ENCODE data around the gene CHSY1. TPM values are rescaled to one million over a fixed set of nuclear protein-coding genes. Genes with fewer than 3 reads are reported as not detected.
A peak's percentile ranks its signal among the peaks of the same experiment; 100 is the strongest.

The CHSY1 gene
- total and polyA plus RNA-seq, 5 donors from 2014 or later: 2.4 to 24.8 (median 2.8) TPM

DNA sequence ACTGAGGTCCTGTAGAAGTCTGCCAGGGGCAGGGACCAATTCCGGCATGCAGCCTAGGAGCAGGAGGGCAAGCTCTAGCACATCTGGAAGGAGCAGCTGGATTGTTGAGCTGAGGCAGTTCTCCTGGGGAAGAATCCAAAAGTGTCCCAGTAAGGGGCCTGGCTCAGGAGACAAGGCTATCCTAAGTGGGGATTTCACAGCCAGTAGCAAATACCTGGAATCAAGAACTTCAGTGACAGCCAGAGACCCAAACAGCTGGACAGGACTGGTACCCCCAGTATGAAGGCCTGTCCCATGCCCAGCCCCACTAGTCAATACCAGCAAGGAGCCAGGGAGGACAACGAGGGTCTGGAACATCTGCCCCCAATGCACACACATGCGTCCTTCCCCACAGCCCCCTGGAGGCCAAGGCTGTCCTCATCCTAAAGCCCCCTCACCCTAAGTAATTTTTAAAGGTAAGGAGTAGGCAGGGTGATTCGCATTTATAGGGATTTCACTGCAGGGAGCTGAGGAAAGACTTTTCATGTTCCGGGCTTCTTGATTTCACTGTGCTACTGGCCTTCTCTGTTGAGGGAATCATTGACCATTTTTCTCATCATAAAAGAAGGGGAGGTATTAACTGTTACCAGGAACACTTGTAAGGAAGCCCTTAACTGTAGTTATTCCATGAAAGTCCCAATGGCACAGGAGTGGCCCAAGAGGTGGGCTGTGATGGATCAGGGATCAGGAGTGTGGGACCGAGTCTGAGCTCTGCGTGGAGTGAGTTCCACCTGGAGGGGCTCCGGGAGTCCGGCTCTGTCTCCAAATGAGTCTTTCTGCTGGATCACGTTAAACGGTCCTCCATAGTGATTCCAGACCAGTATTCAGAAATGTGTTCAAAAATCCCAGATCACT lies 2.6 kb upstream of the CHSY1 start:
- H3K4me1 Mint-ChIP-seq: peaks cover 0 to 23% (median 21%) of the 10 kb centered on the region in 4 donors
- Histone ChIP-seq H3K27me3 (ENCODE audit: control insufficient read depth, insufficient read depth, low read length) (peaks cover 3% of the 10 kb centered on the region), H3K4me3 (ENCODE audit: low read depth, low read length) (no peak overlapping the region), H3K4me1 (ENCODE audit: control insufficient read depth, insufficient read depth, low read length, poor library complexity, severe bottlenecking) (peaks cover 20% of the 10 kb centered on the region), H3K9me3 (ENCODE audit: control insufficient read depth in 2 of 2, low read length in 2 of 2) (no peaks in the 10 kb centered on the region), H3K27ac (ENCODE audit: insufficient read depth, low read length, poor library complexity, severe bottlenecking) (no peak overlapping the region), H3K36me3 (ENCODE audit: control insufficient read depth, insufficient read depth, low read length) (no peaks in the 10 kb centered on the region)
- peak overlapping the region in 1 of 3 donors; percentile 60 for H3K27ac Mint-ChIP-seq
- peaks cover 12% of the 10 kb centered on the region for H3K27me3 Mint-ChIP-seq
- H3K4me3 Mint-ChIP-seq: peak overlapping the region in 1 of 4 donors; percentile 27
- H3K9me3 Mint-ChIP-seq: no peaks in the 10 kb centered on the region
- H3K36me3 Mint-ChIP-seq: no peaks in the 10 kb centered on the region
- DNase-seq (no peak), ATAC-seq (ENCODE audit: low read depth in 2 of 2) (no peak)

DNA sequence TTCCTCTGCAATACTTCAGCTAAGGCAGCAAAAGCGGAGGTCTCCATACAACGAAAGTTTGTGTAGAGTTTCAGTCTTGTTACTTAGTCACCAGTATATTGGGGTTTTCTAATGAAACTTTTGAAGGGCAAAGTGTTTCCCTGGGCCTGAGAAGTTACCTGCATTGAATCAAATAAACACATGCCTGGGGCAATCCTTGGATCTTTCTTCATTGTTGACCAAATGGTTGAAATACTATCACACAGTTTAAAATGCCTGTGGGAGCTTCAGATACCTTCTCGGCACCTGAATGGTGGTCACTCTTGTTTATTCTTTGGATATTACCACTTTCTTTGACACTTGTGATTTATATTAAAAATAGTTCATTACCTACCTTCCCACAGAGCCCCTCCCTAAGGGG lies 988 bp upstream of the CHSY1 start:
- Histone ChIP-seq H3K9me3 (ENCODE audit: control insufficient read depth in 2 of 2, low read length in 2 of 2) (no peaks in the 10 kb centered on the region), H3K4me3 (ENCODE audit: low read depth, low read length) (peak overlapping the region; percentile 85), H3K4me1 (ENCODE audit: control insufficient read depth, insufficient read depth, low read length, poor library complexity, severe bottlenecking) (peaks cover 25% of the 10 kb centered on the region), H3K27me3 (ENCODE audit: control insufficient read depth, insufficient read depth, low read length) (no peaks in the 10 kb centered on the region), H3K27ac (ENCODE audit: insufficient read depth, low read length, poor library complexity, severe bottlenecking) (no peak overlapping the region), H3K36me3 (ENCODE audit: control insufficient read depth, insufficient read depth, low read length) (no peaks in the 10 kb centered on the region)
- Mint-ChIP-seq H3K4me3 (peak overlapping the region; percentile 90 to 99 (median 94)), H3K27ac (peak overlapping the region in 2 of 3 donors; percentile 88 to 91), H3K9me3 (no peaks in the 10 kb centered on the region), H3K4me1 (peaks cover 0 to 36% (median 27%) of the 10 kb centered on the region in 4 donors), H3K27me3 (no peaks in the 10 kb centered on the region), H3K36me3 (no peaks in the 10 kb centered on the region)
- no peak for DNase-seq
- ATAC-seq (ENCODE audit: low read depth in 2 of 2): no peak

DNA sequence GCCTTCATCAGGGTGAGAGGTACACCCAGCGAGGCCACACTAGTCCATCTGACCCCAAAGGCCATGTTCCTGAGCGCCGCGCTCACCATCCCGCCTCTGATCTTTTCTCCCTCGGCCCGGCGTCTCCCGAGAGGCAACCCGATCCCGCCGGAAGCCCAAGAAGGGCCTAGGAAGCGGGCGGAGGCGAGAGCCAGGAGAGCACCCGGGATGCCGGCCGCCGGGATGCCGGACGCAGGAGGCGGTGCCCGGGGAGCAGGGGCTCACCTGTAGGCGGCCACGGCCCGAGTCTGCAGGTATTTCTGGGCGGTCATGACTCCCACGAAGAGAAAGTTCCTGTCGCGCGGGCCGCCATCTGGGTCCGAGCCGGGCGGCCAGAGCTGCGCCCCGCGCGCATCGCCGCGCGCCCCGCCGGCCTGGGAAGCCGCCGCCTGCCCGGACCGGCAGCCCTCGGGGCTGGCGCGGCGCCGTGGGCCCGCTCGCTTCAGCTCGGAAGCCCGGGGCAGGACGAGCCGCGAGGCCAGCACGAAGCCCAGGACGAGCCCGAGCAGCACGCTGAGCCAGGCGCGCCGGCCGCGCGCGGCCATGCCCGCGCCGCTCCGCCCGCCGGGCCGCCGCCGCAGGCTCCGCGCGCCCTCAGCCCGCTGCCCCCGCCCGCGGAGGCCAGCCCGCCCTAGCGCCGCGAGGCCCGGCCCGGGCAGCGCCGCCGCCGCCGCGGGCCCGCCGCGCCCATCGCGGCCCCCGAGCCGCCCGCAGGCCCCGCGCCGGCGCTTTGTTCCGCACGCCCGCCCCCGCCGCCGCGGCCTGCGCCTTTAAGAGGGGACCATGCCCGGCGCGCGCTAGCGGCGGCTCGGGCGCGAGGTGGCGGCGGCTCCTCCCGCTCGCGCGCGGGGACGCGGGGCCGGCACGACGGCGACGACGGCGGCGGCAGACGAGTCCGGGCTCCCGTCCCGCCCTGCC lies 697 bp downstream of the CHSY1 start:
- Mint-ChIP-seq H3K27me3 (no peaks in the 10 kb centered on the region), H3K9me3 (no peaks in the 10 kb centered on the region), H3K36me3 (no peaks in the 10 kb centered on the region), H3K4me1 (peaks cover 14 to 53% (median 44%) of the 10 kb centered on the region in 4 donors), H3K27ac (peak overlapping the region in 2 of 3 donors; percentile 91 to 92), H3K4me3 (peak overlapping the region; percentile 90 to 94 (median 91))
- ATAC-seq (ENCODE audit: low read depth in 2 of 2) (peak; percentile 52 to 65), DNase-seq (peak in 2 of 3 donors; percentile 5 to 14)
- H3K27me3 ChIP-seq (ENCODE audit: control insufficient read depth, insufficient read depth, low read length): no peaks in the 10 kb centered on the region
- peak overlapping the region; percentile 86 for H3K4me3 ChIP-seq (ENCODE audit: low read depth, low read length)
- H3K4me1 ChIP-seq (ENCODE audit: control insufficient read depth, insufficient read depth, low read length, poor library complexity, severe bottlenecking): peaks cover 40% of the 10 kb centered on the region
- no peaks in the 10 kb centered on the region for H3K36me3 ChIP-seq (ENCODE audit: control insufficient read depth, insufficient read depth, low read length)
- peak overlapping the region; percentile 67 for H3K27ac ChIP-seq (ENCODE audit: insufficient read depth, low read length, poor library complexity, severe bottlenecking)
- H3K9me3 ChIP-seq (ENCODE audit: control insufficient read depth in 2 of 2, low read length in 2 of 2): no peaks in the 10 kb centered on the region

DNA sequence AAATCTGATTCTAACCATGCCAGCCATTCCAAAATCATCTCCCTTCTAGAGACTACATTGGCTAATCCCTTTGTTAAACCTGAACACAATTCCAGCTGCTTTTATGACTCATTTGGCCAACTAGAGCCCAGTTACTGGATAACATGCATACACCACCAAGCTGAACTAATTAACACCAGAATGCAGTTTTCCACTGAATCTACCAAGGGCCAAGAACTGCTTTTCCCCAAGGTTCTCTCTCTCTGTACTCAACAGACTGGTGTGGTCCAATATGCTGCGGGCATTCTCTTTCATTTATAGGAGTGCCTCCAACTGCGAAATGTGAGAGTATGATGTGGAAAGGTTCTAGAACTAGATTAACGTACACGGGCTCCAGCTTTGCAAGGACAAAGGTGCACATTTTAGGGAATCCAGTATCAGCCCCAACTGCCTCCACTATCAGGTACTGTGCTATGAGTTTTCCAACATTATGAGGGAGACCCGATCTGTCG lies 1.5 kb downstream of the CHSY1 start:
- no peaks in the 10 kb centered on the region for H3K36me3 ChIP-seq (ENCODE audit: control insufficient read depth, insufficient read depth, low read length)
- peak overlapping the region; percentile 86 for H3K4me3 ChIP-seq (ENCODE audit: low read depth, low read length)
- Mint-ChIP-seq H3K4me1 (peaks cover 20 to 60% (median 51%) of the 10 kb centered on the region in 4 donors), H3K36me3 (no peaks in the 10 kb centered on the region), H3K27ac (peak overlapping the region in 2 of 3 donors; percentile 91 to 92), H3K4me3 (peak overlapping the region; percentile 84 to 94 (median 91)), H3K9me3 (no peaks in the 10 kb centered on the region), H3K27me3 (no peaks in the 10 kb centered on the region)
- H3K27ac ChIP-seq (ENCODE audit: insufficient read depth, low read length, poor library complexity, severe bottlenecking): peak overlapping the region; percentile 60
- DNase-seq: no peak
- H3K4me1 ChIP-seq (ENCODE audit: control insufficient read depth, insufficient read depth, low read length, poor library complexity, severe bottlenecking): peaks cover 48% of the 10 kb centered on the region
- no peak for ATAC-seq (ENCODE audit: low read depth in 2 of 2)
- H3K9me3 ChIP-seq (ENCODE audit: control insufficient read depth in 2 of 2, low read length in 2 of 2): no peaks in the 10 kb centered on the region
- H3K27me3 ChIP-seq (ENCODE audit: control insufficient read depth, insufficient read depth, low read length): no peaks in the 10 kb centered on the region

DNA sequence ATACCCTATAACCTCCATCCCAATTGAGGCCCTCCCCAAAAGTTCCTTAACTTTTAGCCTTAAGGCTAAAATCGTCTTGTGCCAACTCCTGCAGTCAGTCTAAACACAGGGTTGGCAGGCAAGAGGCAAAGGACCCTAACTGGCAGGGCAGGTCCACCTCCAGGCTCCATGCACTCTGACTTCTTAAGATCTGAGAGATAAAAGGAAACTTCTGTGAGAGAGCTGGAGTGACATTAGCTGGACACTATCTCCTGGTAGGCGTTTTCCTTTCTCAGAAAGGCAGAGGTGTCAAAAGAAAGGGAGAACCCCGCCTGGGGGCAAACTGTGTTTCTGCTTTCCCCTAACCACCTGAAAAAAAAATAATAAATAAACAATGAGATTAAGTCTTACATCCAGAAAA lies 3.6 kb downstream of the CHSY1 start:
- Mint-ChIP-seq H3K4me3 (peak overlapping the region; percentile 36 to 84 (median 57)), H3K27ac (no peak overlapping the region)
- no peak for DNase-seq

DNA sequence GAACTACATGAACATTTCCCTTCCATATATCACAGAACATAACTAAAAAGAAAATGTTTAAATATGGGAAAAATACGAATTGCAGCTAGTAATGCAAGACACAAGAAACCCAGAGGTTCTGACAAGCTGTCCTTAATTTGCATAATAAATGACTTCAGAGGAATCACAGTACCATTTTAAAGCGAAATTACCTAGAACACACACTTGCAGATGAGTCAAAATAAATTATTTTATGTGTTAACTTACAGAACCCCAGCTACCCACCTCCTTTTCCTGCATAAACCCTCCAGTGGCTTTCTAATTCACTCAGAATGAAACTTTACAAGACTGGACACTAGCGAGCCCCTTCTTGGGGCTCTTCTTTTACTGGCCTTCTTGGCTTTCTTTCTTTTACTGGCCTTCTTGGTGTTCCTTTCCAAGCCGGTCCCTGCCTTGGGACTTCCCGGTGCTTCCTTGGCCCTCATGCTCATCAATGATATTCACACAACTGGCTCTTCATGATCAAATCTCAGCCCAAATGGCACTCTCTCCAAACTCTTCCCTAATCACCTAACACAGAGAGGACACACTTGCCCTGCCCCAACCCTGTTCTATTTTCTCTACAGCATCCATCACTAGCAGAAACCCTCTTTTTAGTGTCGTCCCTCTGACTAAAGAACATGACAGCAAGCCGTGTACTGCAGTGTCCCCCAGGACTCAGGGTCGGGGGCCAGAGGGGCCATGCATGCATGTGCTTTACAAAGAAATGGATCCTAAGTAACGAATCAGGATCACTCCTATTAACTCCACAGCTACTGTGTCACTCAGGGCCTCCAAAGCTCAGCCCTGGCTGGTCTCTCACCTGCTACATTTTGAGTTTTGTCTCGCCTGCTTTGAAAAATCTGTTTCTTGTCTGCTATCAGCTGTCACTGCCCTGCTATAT lies 4.8 kb downstream of the CHSY1 start:
- Mint-ChIP-seq H3K27ac (peak overlapping the region; percentile 70 to 87 (median 83)), H3K4me3 (peak overlapping the region; percentile 64 to 84 (median 70)), H3K36me3 (no peaks in the 10 kb centered on the region), H3K27me3 (no peaks in the 10 kb centered on the region), H3K4me1 (peaks cover 38 to 84% (median 73%) of the 10 kb centered on the region in 4 donors), H3K9me3 (no peaks in the 10 kb centered on the region)
- peak in 1 of 3 donors; percentile 40 for DNase-seq
- H3K36me3 ChIP-seq (ENCODE audit: control insufficient read depth, insufficient read depth, low read length): no peaks in the 10 kb centered on the region
- no peak for ATAC-seq (ENCODE audit: low read depth in 2 of 2)
- peak overlapping the region; percentile 51 for H3K27ac ChIP-seq (ENCODE audit: insufficient read depth, low read length, poor library complexity, severe bottlenecking)
- H3K9me3 ChIP-seq (ENCODE audit: control insufficient read depth in 2 of 2, low read length in 2 of 2): no peaks in the 10 kb centered on the region
- H3K4me3 ChIP-seq (ENCODE audit: low read depth, low read length): peak overlapping the region; percentile 70
- H3K4me1 ChIP-seq (ENCODE audit: control insufficient read depth, insufficient read depth, low read length, poor library complexity, severe bottlenecking): peaks cover 73% of the 10 kb centered on the region
- H3K27me3 ChIP-seq (ENCODE audit: control insufficient read depth, insufficient read depth, low read length): no peaks in the 10 kb centered on the region

More for the DNA sequence above, 3.6 kb downstream of the CHSY1 start:
- H3K4me3 ChIP-seq (ENCODE audit: low read depth, low read length): peak overlapping the region; percentile 2
- Mint-ChIP-seq H3K9me3 (no peaks in the 10 kb centered on the region), H3K4me1 (peaks cover 32 to 81% (median 70%) of the 10 kb centered on the region in 4 donors), H3K36me3 (no peaks in the 10 kb centered on the region), H3K27me3 (no peaks in the 10 kb centered on the region)
- H3K36me3 ChIP-seq (ENCODE audit: control insufficient read depth, insufficient read depth, low read length): no peaks in the 10 kb centered on the region
- no peaks in the 10 kb centered on the region for H3K27me3 ChIP-seq (ENCODE audit: control insufficient read depth, insufficient read depth, low read length)
- H3K4me1 ChIP-seq (ENCODE audit: control insufficient read depth, insufficient read depth, low read length, poor library complexity, severe bottlenecking): peaks cover 69% of the 10 kb centered on the region
- no peak for ATAC-seq (ENCODE audit: low read depth in 2 of 2)
- no peaks in the 10 kb centered on the region for H3K9me3 ChIP-seq (ENCODE audit: control insufficient read depth in 2 of 2, low read length in 2 of 2)
- H3K27ac ChIP-seq (ENCODE audit: insufficient read depth, low read length, poor library complexity, severe bottlenecking): peak overlapping the region; percentile 1

Measured in CD4-positive, CD25-positive, alpha-beta regulatory T cell (primary cell).